ENCODE results near the gene CDK4. TPM values are rescaled to one million over a fixed set of nuclear protein-coding genes. Genes with fewer than 3 reads are reported as not detected.

CDK4 gene
- total RNA-seq, 1 donor from 2014 or later = 102 TPM

- Histone ChIP-seq H3K27ac (no peak overlapping the region), H3K36me3 (peaks cover 0 to 23% of the 10 kb centered on the region in 2 donors), H3K4me1 (no peaks in the 10 kb centered on the region), H3K4me3 (no peak overlapping the region), H3K27me3 (no peaks in the 10 kb centered on the region), H3K9me3 (no peaks in the 10 kb centered on the region)
- no peak for DNase-seq (ENCODE audit: extremely low spot score in 2 of 2)
- TF ChIP-seq POLR2A (IDR thresholded peaks at IDR 0.05) (no peak), POLR2AphosphoS5 (IDR thresholded peaks at IDR 0.05; ENCODE audit: insufficient read depth in 1 of 2, low read depth in 1 of 2) (no peak), CTCF (IDR thresholded peaks at IDR 0.05) (no peak)
- intact Hi-C loops (cut with DNase I) = no loop called here
Observed at GRCh38 chr12:57708296-57708695, 43.8 kb downstream of the CDK4 start.

DNA sequence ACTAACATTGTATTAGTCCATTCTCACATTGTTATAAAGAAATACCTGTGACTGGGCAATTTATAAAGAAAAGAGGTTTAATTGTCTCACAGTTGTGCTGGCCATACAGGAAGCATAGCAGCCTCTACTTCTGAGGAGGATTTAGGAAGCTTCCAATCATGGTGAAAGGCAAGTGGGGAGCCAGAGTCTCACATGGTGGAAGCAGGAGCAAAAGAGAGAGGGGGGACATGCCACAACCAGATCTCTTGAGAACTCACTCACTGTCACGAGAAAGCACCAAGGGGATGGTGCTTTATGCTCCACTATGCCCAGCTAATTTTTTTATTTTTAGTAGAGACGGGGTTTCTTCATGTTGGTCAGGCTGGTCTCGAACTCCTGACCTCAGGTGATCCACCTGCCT is 44.9 kb downstream of the CDK4 start:
- Histone ChIP-seq H3K27ac (no peak overlapping the region), H3K9me3 (no peaks in the 10 kb centered on the region), H3K4me3 (no peak overlapping the region), H3K4me1 (no peaks in the 10 kb centered on the region), H3K36me3 (peaks cover 0 to 29% of the 10 kb centered on the region in 2 donors), H3K27me3 (no peaks in the 10 kb centered on the region)
- no peak for DNase-seq (ENCODE audit: extremely low spot score in 2 of 2)
- intact Hi-C loops (cut with DNase I) = no loop called here
- TF ChIP-seq POLR2A (IDR thresholded peaks at IDR 0.05) = no peak
- no peak for TF ChIP-seq CTCF (IDR thresholded peaks at IDR 0.05)
- TF ChIP-seq POLR2AphosphoS5 (IDR thresholded peaks at IDR 0.05; ENCODE audit: insufficient read depth in 1 of 2, low read depth in 1 of 2) = no peak

GRCh38 chr12:57700317-57700716 is 51.8 kb downstream of the CDK4 start:
- TF ChIP-seq POLR2A (IDR thresholded peaks at IDR 0.05) (no peak), CTCF (IDR thresholded peaks at IDR 0.05) (no peak), POLR2AphosphoS5 (IDR thresholded peaks at IDR 0.05; ENCODE audit: insufficient read depth in 1 of 2, low read depth in 1 of 2) (no peak)
- Histone ChIP-seq H3K36me3 (peaks cover 0 to 54% of the 10 kb centered on the region in 2 donors), H3K9me3 (no peaks in the 10 kb centered on the region), H3K4me1 (peaks cover 8% of the 10 kb centered on the region), H3K27ac (no peak overlapping the region), H3K4me3 (no peak overlapping the region), H3K27me3 (no peaks in the 10 kb centered on the region)
- intact Hi-C loops (cut with DNase I) = no loop called here
- no peak for DNase-seq (ENCODE audit: extremely low spot score in 2 of 2)

DNA sequence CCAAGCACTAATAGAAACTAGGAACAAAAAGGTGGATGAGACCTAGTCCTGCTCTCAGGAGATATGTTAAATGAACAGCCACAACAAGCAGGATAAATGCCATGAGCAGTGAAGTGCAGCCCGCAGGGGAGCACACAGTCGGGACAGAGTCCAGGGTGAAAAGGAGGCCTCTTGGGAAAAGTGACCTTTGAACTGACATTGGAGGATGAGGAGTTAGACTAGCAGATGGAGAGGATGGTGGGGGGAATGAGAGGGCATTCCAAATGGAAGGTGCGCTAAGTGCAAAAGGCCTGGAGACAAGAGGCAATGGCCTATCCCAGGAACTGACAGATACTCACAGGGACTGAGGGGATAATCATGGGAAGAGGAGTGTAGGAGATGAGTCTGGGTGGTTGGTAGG is 53.7 kb downstream of the CDK4 start:
- H3K27ac ChIP-seq = no peak overlapping the region
- H3K4me3 ChIP-seq = no peak overlapping the region
- H3K9me3 ChIP-seq = no peaks in the 10 kb centered on the region
- no peak for DNase-seq (ENCODE audit: extremely low spot score in 2 of 2)
- no peaks in the 10 kb centered on the region for H3K27me3 ChIP-seq
- peaks cover 18% of the 10 kb centered on the region for H3K4me1 ChIP-seq
- intact Hi-C loops (cut with DNase I) = no loop called here
- peaks cover 0 to 43% of the 10 kb centered on the region in 2 donors for H3K36me3 ChIP-seq
- TF ChIP-seq POLR2A (IDR thresholded peaks at IDR 0.05) (no peak), POLR2AphosphoS5 (IDR thresholded peaks at IDR 0.05; ENCODE audit: insufficient read depth in 1 of 2, low read depth in 1 of 2) (no peak), CTCF (IDR thresholded peaks at IDR 0.05) (no peak)

Small RNAs within 50 kb of the gene (microRNA-seq; reads per million reads assigned to microRNA genes)
- not detected for gene MIR6759 (ENCODE audit: borderline number of aligned reads, borderline replicate concordance)

Other genes starting within 250 kb of the CDK4 start
- gene DDIT3, start 231.8 kb downstream of the CDK4 start, total RNA-seq = 25.0 TPM
- 26.8 TPM for gene MBD6, start 229.5 kb downstream of the CDK4 start, total RNA-seq
- 131 TPM for gene DCTN2, start 205.1 kb downstream of the CDK4 start, total RNA-seq
- gene KIF5A, start 202.3 kb downstream of the CDK4 start, total RNA-seq = 4.4 TPM
- 16.7 TPM for gene PIP4K2C, start 161.1 kb downstream of the CDK4 start, total RNA-seq
- 22.1 TPM for gene DTX3, start 147.5 kb downstream of the CDK4 start, total RNA-seq
- 28.7 TPM for gene ARHGEF25, start 140.9 kb downstream of the CDK4 start, total RNA-seq
- gene B4GALNT1, start 119.1 kb downstream of the CDK4 start, total RNA-seq = 7.6 TPM
- gene OS9, start 58.2 kb downstream of the CDK4 start, total RNA-seq = 105 TPM
- 1.5 TPM for gene AGAP2, start 13.6 kb downstream of the CDK4 start, total RNA-seq
- gene TSPAN31, start 7.3 kb downstream of the CDK4 start, total RNA-seq = 67.0 TPM
- gene MARCHF9, start 2.8 kb upstream of the CDK4 start, total RNA-seq = 8.3 TPM
- 1.7 TPM for gene CYP27B1, start 14.8 kb upstream of the CDK4 start, total RNA-seq
- 10.8 TPM for gene METTL1, start 19.8 kb upstream of the CDK4 start, total RNA-seq
- 9.3 TPM for gene EEF1AKMT3, start 20.3 kb upstream of the CDK4 start, total RNA-seq
- 17.9 TPM for gene TSFM, start 30.5 kb upstream of the CDK4 start, total RNA-seq
- gene AVIL, start 66.4 kb upstream of the CDK4 start, total RNA-seq = 5.2 TPM
- 108 TPM for gene CTDSP2, start 94.4 kb upstream of the CDK4 start, total RNA-seq
- 31.9 TPM for gene ATP23, start 189.3 kb upstream of the CDK4 start, total RNA-seq

All from vagina (tissue), 2 donors.